T-cell (primary cell): Measurements from ENCODE around the gene ONECUT2. TPM values are rescaled to one million over a fixed set of nuclear protein-coding genes. Genes with fewer than 3 reads are reported as not detected.

Source experiments
- ATAC-seq, 4 experiments: fragments of 200-7000 bp in 3 of 4; fragments of 150-1000 bp in 1 of 4; cut with Tn5 transposase; replicated peaks in 1 of 4; 1 replicate in 3 of 4; 2 replicates in 1 of 4; pipeline ENCODE4 v1.10.0; 2021; ENCODE audit warnings: moderate library complexity in 3 of 4, mild to moderate bottlenecking in 2 of 4, moderate number of reproducible peaks in 1 of 4
- CTCF ChIA-PET, 2 donors: fragments of 300-600 bp; sonication (Branson Sonifier 250); formaldehyde crosslinking; loops; one replicate each; lab custom pipeline; 2022; ENCODE audit warnings: antibody characterized with exemption in 2 of 2; lab: Charles Lee
- POLR2A ChIA-PET, 2 donors: fragments of 300-600 bp; sonication (Branson Sonifier 250); formaldehyde crosslinking; loops; one replicate each; lab custom pipeline; 2022; ENCODE audit warnings: antibody characterized with exemption in 2 of 2; lab: Charles Lee
- DNase-seq, 35 experiments: peaks; one replicate each; pipeline versions ENCODE4 v3.0.0 to v3.0.0-alpha.2; 2013 to 2023
- H3K27ac ChIP-seq: one replicate; pipeline ENCODE4 v1.5.1; 2013; ENCODE audit warnings: low read length
- H3K27me3 ChIP-seq, 2 experiments: replicated peaks in 1 of 2; 1 replicate in 1 of 2; 2 replicates in 1 of 2; pipeline versions ENCODE4 v1.6.1 to v1.7.0; 2013; ENCODE audit warnings: low read length in 1 of 2, mixed read lengths in 1 of 2; ENCODE audit not compliant: control insufficient read depth in 2 of 2, insufficient read depth in 2 of 2; ENCODE audit errors: extremely low read depth in 1 of 2
- H3K36me3 ChIP-seq, 2 donors: 1 replicate in 1 of 2; 2 replicates in 1 of 2; pipeline versions ENCODE4 v1.6.1 to v1.7.0; 2013; ENCODE audit warnings: low read length in 1 of 2; ENCODE audit not compliant: control insufficient read depth in 2 of 2, insufficient read depth in 1 of 2; ENCODE audit errors: extremely low read depth in 1 of 2
- H3K4me1 ChIP-seq, 2 experiments: 1 replicate in 1 of 2; 2 replicates in 1 of 2; pipeline versions ENCODE4 v1.6.1 to v1.7.0; 2013; ENCODE audit warnings: low read length in 2 of 2, mixed read lengths in 1 of 2; ENCODE audit not compliant: insufficient read depth in 2 of 2, control insufficient read depth in 1 of 2; ENCODE audit errors: extremely low read depth in 1 of 2
- H3K4me3 ChIP-seq, 2 donors: 1 replicate in 1 of 2; 2 replicates in 1 of 2; pipeline versions ENCODE4 v1.5.1 to v1.7.0; 2013; ENCODE audit warnings: mild to moderate bottlenecking in 2 of 2, low read length in 1 of 2, moderate library complexity in 1 of 2; ENCODE audit not compliant: control insufficient read depth in 1 of 2; ENCODE audit errors: extremely low read depth in 1 of 2
- H3K9me3 ChIP-seq: 2 replicates; pipeline ENCODE4 v1.7.0; 2013
- H3K27ac Mint-ChIP-seq, 2 donors: one replicate each; pipeline ENCODE4 v1.8.0; 2020 to 2021; ENCODE audit warnings: mild to moderate bottlenecking in 2 of 2, mixed read lengths in 2 of 2
- H3K27me3 Mint-ChIP-seq, 2 donors: one replicate each; pipeline ENCODE4 v1.8.0; 2021 to 2022; ENCODE audit warnings: mixed read lengths in 2 of 2
- H3K36me3 Mint-ChIP-seq: one replicate; pipeline ENCODE4 v1.8.0; 2021; ENCODE audit warnings: mixed read lengths
- H3K4me1 Mint-ChIP-seq, 3 donors: one replicate each; pipeline ENCODE4 v1.8.0; 2020 to 2022; ENCODE audit warnings: mixed read lengths in 3 of 3, mild to moderate bottlenecking in 1 of 3
- H3K4me3 Mint-ChIP-seq, 3 donors: one replicate each; pipeline ENCODE4 v1.8.0; 2020 to 2022; ENCODE audit warnings: mild to moderate bottlenecking in 3 of 3, mixed read lengths in 3 of 3, moderate library complexity in 3 of 3
- H3K9me3 Mint-ChIP-seq, 3 donors: one replicate each; pipeline ENCODE4 v1.8.0; 2020 to 2022; ENCODE audit warnings: mixed read lengths in 3 of 3
- WGBS: methylation state at CpG from one replicate; pipeline ENCODE4 v1.1.5; 2013; ENCODE audit warnings: missing lambda C conversion rate; ENCODE audit not compliant: insufficient coverage; 5-methylcytosine and 5-hydroxymethylcytosine counted together
- total RNA-seq, 35 experiments: library from RNA in 6 of 35; stranded (reverse) in 6 of 35; fragments of 120-200 nt in 1 of 35; gene quantifications; one replicate each; pipeline versions ENCODE4 v1.2.1 to v1.2.4 and lab custom pipeline; 2013 to 2026

Gene ONECUT2
- total RNA-seq, 5 donors from 2014 or later (not counting 1 experiment from before 2014, with no cell fraction given), result 0.03 to 0.23 (median 0.09) TPM; not detected in 2

DNA sequence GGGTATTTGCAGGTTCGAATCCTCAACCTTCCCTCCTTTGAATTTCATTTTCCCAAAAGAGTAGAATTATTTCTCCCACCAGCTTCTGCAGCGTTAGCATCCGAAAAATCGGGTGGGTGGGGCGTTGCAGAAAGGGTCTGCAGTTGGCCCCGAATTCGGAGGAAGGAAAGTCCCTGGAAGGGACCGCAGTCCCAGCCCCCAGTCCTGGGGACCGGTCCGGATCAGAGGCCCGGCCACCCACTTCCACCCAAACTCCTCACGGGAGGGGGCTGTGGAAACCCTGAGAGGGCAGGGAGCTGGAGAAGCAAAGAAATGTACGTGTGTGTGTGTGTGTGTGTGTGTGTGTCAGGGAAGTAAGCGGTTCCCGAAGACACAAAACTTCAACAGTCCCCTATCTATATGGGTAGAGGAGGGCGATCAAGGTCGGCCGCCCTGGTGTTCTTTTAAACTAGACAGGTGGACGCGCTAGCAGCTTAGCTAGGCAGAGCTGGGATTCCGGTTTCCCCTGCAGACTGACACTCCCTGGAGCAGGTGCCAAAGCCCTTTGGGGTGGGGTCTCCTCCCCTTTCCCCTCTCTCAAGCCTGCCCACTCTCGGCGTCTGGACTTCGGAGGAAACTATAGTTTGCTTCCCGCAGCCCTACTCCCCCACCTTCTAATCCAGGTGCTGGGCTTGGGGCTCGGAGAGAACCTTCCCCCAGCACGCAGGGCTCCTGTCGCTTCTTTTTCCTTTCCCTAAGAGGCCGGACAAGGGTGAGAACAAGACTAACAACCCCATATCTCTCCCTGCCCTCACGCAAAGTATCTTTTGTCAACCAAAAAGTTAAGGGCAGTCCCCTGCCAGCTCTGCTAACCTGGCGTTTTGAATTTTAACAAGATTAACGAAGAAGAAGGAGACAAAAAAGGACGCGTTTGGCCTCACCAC lies 4.8 kb upstream of the ONECUT2 start:
- Mint-ChIP-seq H3K36me3 (no peaks in the 10 kb centered on the region), H3K9me3 (peaks cover 5 to 15% (median 8%) of the 10 kb centered on the region in 3 donors), H3K27me3 (peaks cover 67 to 81% of the 10 kb centered on the region in 2 donors), H3K4me1 (peaks cover 17 to 30% (median 27%) of the 10 kb centered on the region in 3 donors), H3K4me3 (peak overlapping the region in 2 of 3 donors; percentile 17 to 61), H3K27ac (no peak overlapping the region)
- Histone ChIP-seq H3K27me3 (peaks cover 39 to 59% of the 10 kb centered on the region in 2 experiments), H3K27ac (no peak overlapping the region), H3K4me1 (peaks cover 9 to 31% of the 10 kb centered on the region in 2 experiments), H3K9me3 (peaks cover 3% of the 10 kb centered on the region), H3K4me3 (peak overlapping the region in 1 of 2 donors; percentile 32), H3K36me3 (no peaks in the 10 kb centered on the region)
- CTCF ChIA-PET, result no interaction called here
- POLR2A ChIA-PET, result no interaction called here
- 7% methylated on average over 13 of the region's 34 CpGs for WGBS
- no peak for ATAC-seq
- DNase-seq, result no peak

DNA sequence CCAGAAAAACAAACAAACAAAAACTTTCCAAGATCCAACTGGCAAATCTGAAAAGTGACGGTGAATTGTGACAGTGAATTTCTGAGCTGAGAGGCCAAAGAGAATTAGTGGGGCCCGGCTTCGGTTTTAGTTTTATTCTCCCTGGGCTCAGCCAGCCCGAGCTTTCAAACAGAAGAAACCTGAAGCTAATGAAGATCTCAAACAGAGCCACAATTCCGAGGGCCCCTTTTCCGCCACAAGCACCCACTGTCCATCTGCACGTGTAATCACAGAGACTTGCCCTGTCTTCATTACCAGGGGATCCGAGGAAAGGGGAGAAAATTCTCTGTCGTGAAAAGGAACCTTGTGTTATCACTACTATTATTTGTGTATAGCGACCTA lies 4.2 kb upstream of the ONECUT2 start:
- Mint-ChIP-seq H3K4me1 (peaks cover 20 to 32% (median 28%) of the 10 kb centered on the region in 3 donors), H3K27ac (peak overlapping the region in 1 of 2 donors; percentile 58), H3K9me3 (peaks cover 5 to 15% (median 8%) of the 10 kb centered on the region in 3 donors), H3K36me3 (no peaks in the 10 kb centered on the region), H3K4me3 (no peak overlapping the region), H3K27me3 (peaks cover 63 to 80% of the 10 kb centered on the region in 2 donors)
- DNase-seq (no peak), ATAC-seq (no peak)
- peaks cover 38 to 60% of the 10 kb centered on the region in 2 experiments for H3K27me3 ChIP-seq
- peaks cover 3% of the 10 kb centered on the region for H3K9me3 ChIP-seq
- ChIA-PET CTCF (no interaction called here), POLR2A (interaction anchor here in 1 of 2 donors (0.7 kb wide), 1 partner anchor 61 kb away, joined by 7 read pairs; no protein-coding TSS in a partner anchor)
- H3K4me1 ChIP-seq, result peaks cover 9 to 32% of the 10 kb centered on the region in 2 experiments
- WGBS, result 33% methylated on average over 4 of the region's 10 CpGs
- H3K27ac ChIP-seq, result no peak overlapping the region
- H3K4me3 ChIP-seq, result no peak overlapping the region
- no peaks in the 10 kb centered on the region for H3K36me3 ChIP-seq

DNA sequence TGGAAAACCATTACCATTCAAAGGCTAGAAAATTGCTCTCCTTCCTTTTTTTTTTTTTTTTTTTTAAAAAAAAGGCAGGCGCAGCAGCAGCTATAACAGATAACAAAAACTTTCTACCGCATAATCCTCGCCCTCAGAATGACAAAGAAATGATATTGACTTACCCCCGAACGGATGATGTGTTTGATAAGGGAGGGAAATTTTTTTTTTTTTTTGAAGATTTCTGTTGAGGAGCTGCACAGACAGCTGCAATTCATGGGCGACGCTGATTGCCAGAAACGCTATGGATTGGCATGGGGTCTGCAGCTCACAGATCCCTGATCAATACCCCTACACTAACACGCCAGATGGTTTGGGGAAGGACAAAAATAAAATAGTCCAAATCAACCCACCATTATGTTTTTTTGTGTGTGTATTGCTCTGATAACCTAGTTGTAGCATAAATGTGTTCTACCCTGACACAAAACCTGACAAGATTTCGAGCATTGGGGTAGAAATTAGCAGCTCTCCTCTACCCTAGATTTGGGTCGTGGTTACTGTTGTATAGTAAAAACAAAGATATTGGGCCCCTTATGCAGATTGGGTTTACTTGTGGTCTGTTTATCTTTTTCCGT lies 3.6 kb upstream of the ONECUT2 start:
- no peak overlapping the region for H3K4me3 Mint-ChIP-seq
- H3K27me3 Mint-ChIP-seq, result peaks cover 60 to 80% of the 10 kb centered on the region in 2 donors
- CTCF ChIA-PET, result interaction anchor here in 1 of 2 donors (0.7 kb wide), 1 partner anchor 14 kb away, joined by 3 read pairs; no protein-coding TSS in a partner anchor

GRCh38 chr18:57432140-57432539 lies 3.0 kb upstream of the ONECUT2 start:
- H3K4me1 ChIP-seq, result peaks cover 9 to 44% of the 10 kb centered on the region in 2 experiments

More for the DNA sequence above, 3.6 kb upstream of the ONECUT2 start:
- Histone ChIP-seq H3K27me3 (peaks cover 33 to 66% of the 10 kb centered on the region in 2 experiments), H3K9me3 (no peaks in the 10 kb centered on the region), H3K27ac (no peak overlapping the region), H3K36me3 (no peaks in the 10 kb centered on the region), H3K4me3 (no peak overlapping the region), H3K4me1 (peaks cover 9 to 38% of the 10 kb centered on the region in 2 experiments)
- no peaks in the 10 kb centered on the region for H3K36me3 Mint-ChIP-seq
- H3K4me1 Mint-ChIP-seq, result peaks cover 25 to 37% (median 34%) of the 10 kb centered on the region in 3 donors
- POLR2A ChIA-PET, result interaction anchor here (0.6 to 0.7 kb wide), 3 partner anchors 39 to 693 kb away, joined by 6 to 15 read pairs (median 7); no protein-coding TSS in a partner anchor
- no peak overlapping the region for H3K27ac Mint-ChIP-seq
- DNase-seq, result no peak
- ATAC-seq, result no peak
- WGBS, result no CpG with 5 or more reads among the region's 12 CpGs
- peaks cover 5 to 15% (median 8%) of the 10 kb centered on the region in 3 donors for H3K9me3 Mint-ChIP-seq

DNA sequence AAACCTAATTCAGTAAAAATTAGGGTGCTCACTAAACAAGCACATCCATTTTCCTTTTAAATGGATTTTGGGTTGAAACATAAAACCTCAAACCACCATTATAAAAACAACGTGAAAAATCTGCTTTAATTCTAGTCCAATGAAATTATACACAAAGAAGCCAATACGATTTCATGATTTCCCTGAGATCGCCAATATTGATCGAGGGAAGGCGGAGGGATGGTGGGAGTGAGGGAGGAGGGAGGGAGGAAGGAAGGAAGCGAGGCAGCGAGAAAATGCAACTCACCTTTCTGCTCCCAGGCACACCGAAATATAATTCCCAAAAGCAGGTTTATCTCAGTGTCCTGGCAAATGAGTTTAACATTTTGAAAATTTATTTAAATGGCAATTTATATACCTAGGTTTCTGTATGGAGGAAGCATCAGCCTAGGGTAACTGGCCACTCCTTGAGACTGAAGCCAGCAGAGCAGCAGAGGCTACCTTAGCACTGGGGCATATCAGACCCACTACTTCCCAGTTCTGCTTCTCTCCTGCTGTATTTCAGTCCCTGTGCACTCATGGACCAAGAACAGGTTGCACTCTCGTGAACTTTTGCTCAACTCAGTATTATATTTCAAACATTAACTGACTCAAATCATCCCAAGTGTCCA lies 2.3 kb upstream of the ONECUT2 start:
- H3K27me3 Mint-ChIP-seq, result peaks cover 63 to 86% of the 10 kb centered on the region in 2 donors
- Histone ChIP-seq H3K9me3 (no peaks in the 10 kb centered on the region), H3K36me3 (no peaks in the 10 kb centered on the region), H3K27me3 (peaks cover 29 to 73% of the 10 kb centered on the region in 2 experiments), H3K4me1 (peaks cover 9 to 49% of the 10 kb centered on the region in 2 experiments), H3K27ac (no peak overlapping the region), H3K4me3 (no peak overlapping the region)
- ChIA-PET CTCF (no interaction called here), POLR2A (no interaction called here)
- peaks cover 5 to 15% (median 8%) of the 10 kb centered on the region in 3 donors for H3K9me3 Mint-ChIP-seq
- ATAC-seq, result no peak
- H3K4me3 Mint-ChIP-seq, result peak overlapping the region in 1 of 3 donors; percentile 19
- peak overlapping the region in 1 of 2 donors; percentile 59 for H3K27ac Mint-ChIP-seq
- H3K36me3 Mint-ChIP-seq, result no peaks in the 10 kb centered on the region
- no CpG with 5 or more reads among the region's 9 CpGs for WGBS
- H3K4me1 Mint-ChIP-seq, result peaks cover 38 to 45% (median 45%) of the 10 kb centered on the region in 3 donors
- DNase-seq, result no peak

More at GRCh38 chr18:57432140-57432539, 3.0 kb upstream of the ONECUT2 start:
- ATAC-seq, result no peak
- Mint-ChIP-seq H3K9me3 (peaks cover 5 to 15% (median 8%) of the 10 kb centered on the region in 3 donors), H3K4me1 (peaks cover 30 to 42% (median 40%) of the 10 kb centered on the region in 3 donors), H3K27ac (peak overlapping the region in 1 of 2 donors; percentile 49), H3K36me3 (no peaks in the 10 kb centered on the region), H3K27me3 (peaks cover 60 to 82% of the 10 kb centered on the region in 2 donors), H3K4me3 (peak overlapping the region in 1 of 3 donors; percentile 31)
- no peaks in the 10 kb centered on the region for H3K9me3 ChIP-seq
- peaks cover 32 to 72% of the 10 kb centered on the region in 2 experiments for H3K27me3 ChIP-seq
- no peaks in the 10 kb centered on the region for H3K36me3 ChIP-seq
- WGBS, result no CpG with 5 or more reads among the region's 4 CpGs
- ChIA-PET CTCF (no interaction called here), POLR2A (no interaction called here)
- no peak overlapping the region for H3K27ac ChIP-seq
- no peak overlapping the region for H3K4me3 ChIP-seq
- DNase-seq, result no peak
